IPS-18a (cell line): ENCODE measurements around the gene TMEM200A.

Experiments
- H3K27ac ChIP-seq: one replicate; pipeline ENCODE4 v1.5.1; 2013; ENCODE audit warnings: low read length
- H3K27me3 ChIP-seq: one replicate; pipeline ENCODE4 v1.6.1; 2013; ENCODE audit warnings: mild to moderate bottlenecking, low read length; ENCODE audit not compliant: control insufficient read depth, insufficient read depth
- H3K36me3 ChIP-seq: one replicate; pipeline ENCODE4 v1.6.1; 2013; ENCODE audit warnings: low read depth, low read length; ENCODE audit not compliant: control insufficient read depth
- H3K4me1 ChIP-seq: one replicate; pipeline ENCODE4 v1.6.1; 2013; ENCODE audit warnings: low read depth, low read length; ENCODE audit not compliant: control insufficient read depth
- H3K4me3 ChIP-seq: one replicate; pipeline ENCODE4 v1.5.1; 2013; ENCODE audit warnings: low read length
- H3K9ac ChIP-seq: one replicate; pipeline ENCODE4 v1.6.1; 2013; ENCODE audit warnings: mild to moderate bottlenecking, low read length, moderate library complexity
- H3K9me3 ChIP-seq: one replicate; pipeline ENCODE4 v1.6.1; 2013; ENCODE audit warnings: low read depth, low read length; ENCODE audit not compliant: control insufficient read depth

TMEM200A gene

GRCh38 chr6:130466052-130466747 is 100.4 kb downstream of the TMEM200A start:
- H3K27me3 ChIP-seq, result no peaks in the 10 kb centered on the region
- peaks cover 11% of the 10 kb centered on the region for H3K4me1 ChIP-seq
- no peak overlapping the region for H3K27ac ChIP-seq
- H3K36me3 ChIP-seq, result no peaks in the 10 kb centered on the region
- H3K9ac ChIP-seq, result no peak overlapping the region
- no peak overlapping the region for H3K4me3 ChIP-seq
- no peaks in the 10 kb centered on the region for H3K9me3 ChIP-seq

GRCh38 chr6:130466748-130467061 is 100.9 kb downstream of the TMEM200A start:
- no peaks in the 10 kb centered on the region for H3K36me3 ChIP-seq
- H3K9ac ChIP-seq, result no peak overlapping the region
- H3K4me3 ChIP-seq, result no peak overlapping the region
- H3K4me1 ChIP-seq, result peaks cover 11% of the 10 kb centered on the region
- H3K9me3 ChIP-seq, result no peaks in the 10 kb centered on the region
- H3K27me3 ChIP-seq, result no peaks in the 10 kb centered on the region
- H3K27ac ChIP-seq, result no peak overlapping the region

DNA sequence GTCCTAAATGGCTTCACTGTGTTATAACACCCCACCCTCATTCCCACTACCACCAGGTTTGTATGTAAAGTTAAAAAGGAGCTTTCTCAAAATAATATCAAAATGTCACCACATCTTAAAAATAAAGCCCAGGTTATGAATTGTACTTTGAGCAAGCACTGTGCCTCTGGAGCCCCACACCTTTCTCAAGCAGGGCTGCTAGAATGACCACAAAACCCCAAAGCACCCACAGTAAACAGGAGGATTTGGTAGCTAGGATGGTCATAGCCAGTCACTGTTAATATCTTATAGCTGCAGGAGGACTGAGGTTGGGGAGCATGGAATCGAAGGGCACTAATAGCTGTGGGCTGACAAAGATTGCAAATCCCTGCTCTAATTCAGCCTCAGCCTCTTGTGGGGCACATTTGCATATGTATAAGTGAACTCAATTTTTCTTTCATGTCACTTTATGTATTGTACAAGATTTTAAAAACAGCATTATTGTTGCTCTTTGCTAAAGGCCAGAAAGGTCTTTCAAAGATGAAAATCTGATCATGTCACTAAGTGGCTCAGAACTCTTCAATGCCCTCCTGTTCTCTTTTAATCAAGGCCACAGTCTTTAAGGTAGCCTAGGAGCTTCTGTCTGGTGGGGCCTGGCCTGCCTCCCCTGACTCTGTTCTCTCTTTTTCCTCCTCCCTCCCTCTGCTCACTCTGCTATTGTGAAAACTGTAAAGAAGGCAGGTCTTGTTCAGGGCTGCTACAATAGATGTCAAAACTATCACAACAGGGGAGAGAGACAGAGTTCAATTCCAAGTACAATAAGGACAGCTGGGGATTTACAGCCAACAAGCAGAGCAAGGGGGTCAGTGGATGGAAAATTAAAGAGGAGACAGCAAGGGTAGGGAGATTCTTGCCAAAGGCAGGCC is 101.6 kb downstream of the TMEM200A start:
- H3K4me3 ChIP-seq, result no peak overlapping the region
- no peaks in the 10 kb centered on the region for H3K9me3 ChIP-seq
- no peak overlapping the region for H3K9ac ChIP-seq
- H3K36me3 ChIP-seq, result no peaks in the 10 kb centered on the region
- H3K4me1 ChIP-seq, result peaks cover 11% of the 10 kb centered on the region
- H3K27ac ChIP-seq, result no peak overlapping the region
- no peaks in the 10 kb centered on the region for H3K27me3 ChIP-seq

DNA sequence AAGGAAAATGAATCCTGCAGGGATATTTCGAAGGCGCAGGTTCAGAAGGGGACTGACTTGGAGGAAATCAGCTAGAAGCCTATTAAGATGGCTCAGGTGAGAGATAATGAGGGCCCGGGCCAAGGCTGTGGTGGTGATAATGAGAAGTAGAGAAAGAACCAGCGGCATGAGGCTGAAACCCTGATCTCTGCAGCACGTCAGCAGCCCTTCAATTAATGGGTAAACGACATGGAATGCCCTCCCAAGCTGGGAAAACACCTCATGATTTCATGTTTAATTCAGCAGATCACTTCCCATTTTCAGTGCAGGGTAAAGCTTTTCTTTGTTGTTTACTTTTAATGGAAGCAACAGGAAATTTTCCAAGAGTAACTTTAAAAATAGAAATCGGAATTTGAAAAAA is 104.9 kb downstream of the TMEM200A start:
- Histone ChIP-seq H3K27ac (no peak overlapping the region), H3K36me3 (no peaks in the 10 kb centered on the region), H3K27me3 (no peaks in the 10 kb centered on the region)

GRCh38 chr6:130473886-130474285 is 108.1 kb downstream of the TMEM200A start:
- H3K4me1 ChIP-seq, result no peaks in the 10 kb centered on the region
- no peak overlapping the region for H3K27ac ChIP-seq
- H3K27me3 ChIP-seq, result no peaks in the 10 kb centered on the region
- H3K9ac ChIP-seq, result no peak overlapping the region
- H3K36me3 ChIP-seq, result no peaks in the 10 kb centered on the region
- H3K4me3 ChIP-seq, result no peak overlapping the region
- H3K9me3 ChIP-seq, result no peaks in the 10 kb centered on the region

More for the DNA sequence above, 104.9 kb downstream of the TMEM200A start:
- no peak overlapping the region for H3K4me3 ChIP-seq
- H3K9ac ChIP-seq, result no peak overlapping the region
- H3K4me1 ChIP-seq, result peaks cover 11% of the 10 kb centered on the region
- no peaks in the 10 kb centered on the region for H3K9me3 ChIP-seq

DNA sequence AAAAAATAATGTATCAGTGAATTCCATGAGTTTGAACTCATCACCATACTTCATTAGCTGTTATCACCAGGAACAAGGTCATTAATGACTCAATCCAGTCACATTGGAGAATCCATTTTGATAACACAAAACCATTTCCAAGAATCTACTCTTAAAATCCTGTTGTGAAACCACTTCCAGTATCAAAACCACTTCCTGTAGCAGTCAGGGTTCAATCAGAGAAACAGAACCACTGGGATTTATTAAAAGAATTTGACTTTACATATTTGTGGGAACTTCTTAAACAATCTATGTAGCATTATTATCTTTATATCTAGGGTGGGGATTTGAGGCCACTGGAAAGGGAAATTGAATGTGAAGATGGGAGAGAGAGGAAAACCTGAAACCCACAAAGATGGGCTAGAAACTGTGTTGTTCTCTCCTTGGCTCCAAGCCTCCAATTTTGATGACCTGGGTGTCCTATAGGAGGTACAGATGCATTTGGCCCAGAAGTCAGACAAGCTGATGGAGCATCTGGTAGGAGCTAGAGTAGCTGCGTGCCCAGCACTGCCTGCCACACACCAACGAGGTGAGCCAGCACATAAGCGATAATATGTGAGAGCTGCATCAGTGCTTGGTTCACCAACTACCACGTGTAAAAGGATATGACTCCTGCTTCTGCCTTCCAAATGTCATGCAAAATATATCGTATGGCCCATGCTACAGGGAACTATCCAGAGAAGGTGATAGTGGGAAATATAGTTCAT is 117.0 kb downstream of the TMEM200A start:
- H3K4me1 ChIP-seq, result no peaks in the 10 kb centered on the region
- no peak overlapping the region for H3K27ac ChIP-seq
- no peak overlapping the region for H3K4me3 ChIP-seq
- H3K36me3 ChIP-seq, result no peaks in the 10 kb centered on the region
- no peak overlapping the region for H3K9ac ChIP-seq
- H3K9me3 ChIP-seq, result no peaks in the 10 kb centered on the region
- no peaks in the 10 kb centered on the region for H3K27me3 ChIP-seq

GRCh38 chr6:130485870-130486269 is 120.1 kb downstream of the TMEM200A start:
- no peak overlapping the region for H3K27ac ChIP-seq
- no peaks in the 10 kb centered on the region for H3K27me3 ChIP-seq
- H3K4me1 ChIP-seq, result no peaks in the 10 kb centered on the region
- H3K9ac ChIP-seq, result no peak overlapping the region
- H3K36me3 ChIP-seq, result no peaks in the 10 kb centered on the region
- H3K9me3 ChIP-seq, result no peaks in the 10 kb centered on the region
- no peak overlapping the region for H3K4me3 ChIP-seq

DNA sequence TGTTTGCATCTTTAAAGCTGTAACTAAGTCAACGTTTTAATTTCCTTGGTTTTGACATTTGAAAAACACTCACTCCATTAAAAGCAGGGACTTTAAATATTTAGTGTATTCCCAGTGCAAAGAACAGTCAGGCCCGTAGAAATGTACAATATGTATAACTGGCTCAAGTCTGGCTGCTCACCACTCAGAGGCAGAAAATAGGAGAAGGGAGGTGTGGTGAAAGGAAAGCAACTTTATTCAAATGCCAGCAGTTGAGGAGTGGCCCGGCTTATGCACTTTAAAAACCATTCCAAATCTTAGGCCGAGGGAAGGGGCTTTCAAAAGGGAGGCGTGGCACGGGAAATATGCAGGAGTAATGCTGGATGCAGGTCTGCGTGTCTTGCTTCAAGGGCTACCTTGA is 120.6 kb downstream of the TMEM200A start:
- no peak overlapping the region for H3K9ac ChIP-seq
- H3K4me1 ChIP-seq, result no peaks in the 10 kb centered on the region
- H3K4me3 ChIP-seq, result no peak overlapping the region
- H3K27me3 ChIP-seq, result no peaks in the 10 kb centered on the region
- no peaks in the 10 kb centered on the region for H3K9me3 ChIP-seq
- H3K36me3 ChIP-seq, result no peaks in the 10 kb centered on the region
- no peak overlapping the region for H3K27ac ChIP-seq

- H3K27ac ChIP-seq, result no peak overlapping the region
- H3K9ac ChIP-seq, result no peak overlapping the region
- H3K4me3 ChIP-seq, result no peak overlapping the region
- H3K4me1 ChIP-seq, result no peaks in the 10 kb centered on the region
- H3K9me3 ChIP-seq, result no peaks in the 10 kb centered on the region
- no peaks in the 10 kb centered on the region for H3K36me3 ChIP-seq
- no peaks in the 10 kb centered on the region for H3K27me3 ChIP-seq
These were observed 123.7 kb downstream of the TMEM200A start for GRCh38 chr6:130489514-130489913.
